Bronchial epithelial cell (primary cell): ENCODE measurements around the gene GRIP1. TPM values are rescaled to one million over a fixed set of nuclear protein-coding genes. Genes with fewer than 3 reads are reported as not detected.

Experiments used
- DNase-seq: peaks from one replicate; pipeline ENCODE4 v3.0.0-alpha.2; 2010; ENCODE audit warnings: low read depth
- FAIRE-seq: peaks from 2 replicates; lab custom pipeline; 2011; peaks lifted over from hg19 to GRCh38; lab: Jason Lieb, UNC
- H3K27me3 ChIP-seq: 2 replicates; pipeline ENCODE4 v1.5.1; 2011; ENCODE audit warnings: low read length; ENCODE audit not compliant: control insufficient read depth, insufficient read depth
- H3K36me3 ChIP-seq: 2 replicates; pipeline ENCODE4 v1.5.1; 2011; ENCODE audit warnings: low read length; ENCODE audit not compliant: control insufficient read depth, insufficient read depth
- H3K4me3 ChIP-seq: 2 replicates; pipeline ENCODE4 v1.5.1; 2011; ENCODE audit warnings: mild to moderate bottlenecking, low read depth, low read length, control low read depth
- CTCF ChIP-seq: IDR thresholded peaks from 2 replicates; pipeline ENCODE4 v1.5.1; 2011; ENCODE audit warnings: mild to moderate bottlenecking, moderate library complexity, low read length, control low read depth, inconsistent platforms; ENCODE audit not compliant: insufficient read depth, severe bottlenecking
- total RNA-seq: library from RNA; depleted of rRNA; stranded (reverse); fragments of >200 nt; gene quantifications from 2 replicates; pipeline ENCODE4 v1.2.1, GENCODE V29; 2014

The GRIP1 gene
- total RNA-seq, 1 donor from 2014 or later, result 3.9 TPM

- Histone ChIP-seq H3K36me3 (no peaks in the 10 kb centered on the region), H3K27me3 (no peaks in the 10 kb centered on the region), H3K4me3 (no peak overlapping the region)
- no peak for TF ChIP-seq CTCF
- DNase-seq, result no peak
- FAIRE-seq, result no peak
Observed at GRCh38 chr12:66297923-66298322, 381.0 kb downstream of the GRIP1 start.
